HepG2 (cell line): ENCODE measurements around the gene STKLD1. TPM values are rescaled to one million over a fixed set of nuclear protein-coding genes. Genes with fewer than 3 reads are reported as not detected.

Experiments used
- ADNP ChIP-seq: sonication (generic); formaldehyde crosslinking; IDR thresholded peaks from 2 replicates; pipeline ENCODE4 v1.4.0; 2020; ENCODE audit warnings: missing genetic modification reagents
- ELF4 ChIP-seq: sonication (generic); formaldehyde crosslinking; IDR thresholded peaks from 2 replicates; pipeline ENCODE4 v1.5.0; 2020; ENCODE audit warnings: missing genetic modification reagents, mild to moderate bottlenecking, moderate library complexity, borderline replicate concordance
- ERF ChIP-seq: IDR thresholded peaks from 2 replicates; pipeline ENCODE4 v1.6.1; 2018; ENCODE audit warnings: missing biosample characterization, missing genetic modification reagents
- GATAD2A ChIP-seq: IDR thresholded peaks from 2 replicates; pipeline ENCODE4 v1.6.1; 2016
- HOXA9 ChIP-seq: sonication (generic); formaldehyde crosslinking; IDR thresholded peaks from 2 replicates; pipeline ENCODE4 v1.8.1; 2022; ENCODE audit warnings: missing genetic modification reagents, mild to moderate bottlenecking, moderate library complexity, borderline replicate concordance
- KDM3A ChIP-seq: IDR thresholded peaks from 2 replicates; pipeline ENCODE4 v1.6.1; 2018; ENCODE audit warnings: low read depth, missing compliant biosample characterization
- PHB2 ChIP-seq: fragments of 450-650 bp; IDR thresholded peaks from 2 replicates; pipeline ENCODE4 v1.6.1; 2018; ENCODE audit not compliant: partially characterized antibody
- SRF ChIP-seq: IDR thresholded peaks from 2 replicates; pipeline ENCODE4 v1.6.1; 2011; ENCODE audit warnings: mild to moderate bottlenecking, low read depth, low read length, moderate library complexity
- ZBTB8A ChIP-seq: sonication (generic); formaldehyde crosslinking; IDR thresholded peaks from 2 replicates; pipeline ENCODE4 v1.4.0; 2020; ENCODE audit warnings: mild to moderate bottlenecking, low read depth, missing genetic modification reagents, borderline replicate concordance
- ZMAT3 ChIP-seq: sonication (generic); formaldehyde crosslinking; conservative IDR thresholded peaks from 2 replicates; pipeline ENCODE4 v1.7.0; 2021; ENCODE audit warnings: missing genetic modification reagents
- ZNF607 ChIP-seq: sonication (generic); formaldehyde crosslinking; IDR thresholded peaks from 2 replicates; pipeline ENCODE4 v1.5.1; 2020; ENCODE audit warnings: missing genetic modification reagents, mild to moderate bottlenecking, borderline replicate concordance
- ZNF781 ChIP-seq: sonication (generic); formaldehyde crosslinking; IDR thresholded peaks from 2 replicates; pipeline ENCODE4 v1.5.1; 2020; ENCODE audit warnings: borderline replicate concordance, mild to moderate bottlenecking, missing genetic modification reagents; ENCODE audit errors: not compliant biosample characterization
- polyA plus RNA-seq, 8 experiments: library from polyadenylated mRNA; depleted of rRNA in 3 of 8; stranded (reverse) in 7 of 8; unstranded in 1 of 8; fragments of >200 nt; fragmentation: Illumina TruSeq in 4 of 8; extraction: Trizol in 4 of 8; gene quantifications; 2 replicates each; pipeline versions ENCODE4 v1.2.1 to v1.2.3, GENCODE V29; 2011 to 2016; ENCODE audit warnings: low read depth in 4 of 8, missing spikeins in 1 of 8, mixed read lengths in 1 of 8; ENCODE audit not compliant: insufficient read depth in 1 of 8
- total RNA-seq, 5 experiments: library from RNA; depleted of rRNA; stranded (reverse); fragments of >200 nt; fragmentation: Illumina TruSeq; extraction: Trizol; gene quantifications; 2 replicates each; pipeline ENCODE4 v1.2.3, GENCODE V29; 2016; ENCODE audit warnings: low read depth in 1 of 5
- TF ChIP-seq, protein P1 (sequence below): sonication (generic); formaldehyde crosslinking; IDR thresholded peaks from 2 replicates; pipeline ENCODE4 v1.4.0; 2020; ENCODE audit warnings: mild to moderate bottlenecking, missing genetic modification reagents
- TF ChIP-seq, protein P2 (sequence below): IDR thresholded peaks from 2 replicates; pipeline ENCODE4 v1.6.1; 2016; ENCODE audit warnings: missing compliant biosample characterization, missing genetic modification reagents, borderline replicate concordance
- TF ChIP-seq, protein P3 (sequence below): sonication (generic); formaldehyde crosslinking; IDR thresholded peaks from 2 replicates; pipeline ENCODE4 v1.4.0; 2020; ENCODE audit warnings: mild to moderate bottlenecking, missing genetic modification reagents, borderline replicate concordance

Gene STKLD1
- total and polyA plus RNA-seq, 2 of the 13 experiments (the other 11 are each of a cell fraction or from before 2014, with no cell fraction given): 1.5 to 2.2 TPM

DNA sequence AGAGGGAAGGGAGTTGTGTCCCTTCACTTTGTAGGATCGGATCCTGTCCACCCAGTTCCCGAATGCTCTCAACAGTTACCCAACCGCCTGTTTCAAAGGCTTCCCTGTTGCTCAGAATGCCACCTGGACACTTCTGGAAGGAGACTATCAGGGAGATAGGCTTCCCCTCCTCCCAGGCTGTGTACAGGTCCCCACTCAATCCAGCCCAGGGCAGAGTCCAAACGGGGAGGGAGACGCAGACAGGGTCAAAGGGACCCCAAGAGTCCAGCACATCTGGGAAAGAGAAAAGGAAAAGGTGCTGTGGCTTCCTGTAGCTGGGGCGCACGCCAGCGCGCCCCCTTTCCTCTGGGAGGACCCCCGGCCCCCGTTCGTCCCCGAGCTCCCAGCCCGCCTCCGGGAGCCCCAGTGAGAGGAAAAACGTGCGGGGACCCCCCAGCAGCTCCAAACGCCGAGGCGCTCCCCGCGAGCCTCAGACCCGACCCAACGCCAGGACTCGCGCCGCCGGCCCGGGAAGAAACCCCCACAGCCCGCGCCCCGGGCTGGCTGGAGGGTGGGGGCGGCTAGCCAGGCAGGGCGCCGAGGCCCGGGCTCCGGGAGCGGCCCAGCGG lies 946 bp upstream of the STKLD1 start (continued):
- TF ChIP-seq, protein P1, sequence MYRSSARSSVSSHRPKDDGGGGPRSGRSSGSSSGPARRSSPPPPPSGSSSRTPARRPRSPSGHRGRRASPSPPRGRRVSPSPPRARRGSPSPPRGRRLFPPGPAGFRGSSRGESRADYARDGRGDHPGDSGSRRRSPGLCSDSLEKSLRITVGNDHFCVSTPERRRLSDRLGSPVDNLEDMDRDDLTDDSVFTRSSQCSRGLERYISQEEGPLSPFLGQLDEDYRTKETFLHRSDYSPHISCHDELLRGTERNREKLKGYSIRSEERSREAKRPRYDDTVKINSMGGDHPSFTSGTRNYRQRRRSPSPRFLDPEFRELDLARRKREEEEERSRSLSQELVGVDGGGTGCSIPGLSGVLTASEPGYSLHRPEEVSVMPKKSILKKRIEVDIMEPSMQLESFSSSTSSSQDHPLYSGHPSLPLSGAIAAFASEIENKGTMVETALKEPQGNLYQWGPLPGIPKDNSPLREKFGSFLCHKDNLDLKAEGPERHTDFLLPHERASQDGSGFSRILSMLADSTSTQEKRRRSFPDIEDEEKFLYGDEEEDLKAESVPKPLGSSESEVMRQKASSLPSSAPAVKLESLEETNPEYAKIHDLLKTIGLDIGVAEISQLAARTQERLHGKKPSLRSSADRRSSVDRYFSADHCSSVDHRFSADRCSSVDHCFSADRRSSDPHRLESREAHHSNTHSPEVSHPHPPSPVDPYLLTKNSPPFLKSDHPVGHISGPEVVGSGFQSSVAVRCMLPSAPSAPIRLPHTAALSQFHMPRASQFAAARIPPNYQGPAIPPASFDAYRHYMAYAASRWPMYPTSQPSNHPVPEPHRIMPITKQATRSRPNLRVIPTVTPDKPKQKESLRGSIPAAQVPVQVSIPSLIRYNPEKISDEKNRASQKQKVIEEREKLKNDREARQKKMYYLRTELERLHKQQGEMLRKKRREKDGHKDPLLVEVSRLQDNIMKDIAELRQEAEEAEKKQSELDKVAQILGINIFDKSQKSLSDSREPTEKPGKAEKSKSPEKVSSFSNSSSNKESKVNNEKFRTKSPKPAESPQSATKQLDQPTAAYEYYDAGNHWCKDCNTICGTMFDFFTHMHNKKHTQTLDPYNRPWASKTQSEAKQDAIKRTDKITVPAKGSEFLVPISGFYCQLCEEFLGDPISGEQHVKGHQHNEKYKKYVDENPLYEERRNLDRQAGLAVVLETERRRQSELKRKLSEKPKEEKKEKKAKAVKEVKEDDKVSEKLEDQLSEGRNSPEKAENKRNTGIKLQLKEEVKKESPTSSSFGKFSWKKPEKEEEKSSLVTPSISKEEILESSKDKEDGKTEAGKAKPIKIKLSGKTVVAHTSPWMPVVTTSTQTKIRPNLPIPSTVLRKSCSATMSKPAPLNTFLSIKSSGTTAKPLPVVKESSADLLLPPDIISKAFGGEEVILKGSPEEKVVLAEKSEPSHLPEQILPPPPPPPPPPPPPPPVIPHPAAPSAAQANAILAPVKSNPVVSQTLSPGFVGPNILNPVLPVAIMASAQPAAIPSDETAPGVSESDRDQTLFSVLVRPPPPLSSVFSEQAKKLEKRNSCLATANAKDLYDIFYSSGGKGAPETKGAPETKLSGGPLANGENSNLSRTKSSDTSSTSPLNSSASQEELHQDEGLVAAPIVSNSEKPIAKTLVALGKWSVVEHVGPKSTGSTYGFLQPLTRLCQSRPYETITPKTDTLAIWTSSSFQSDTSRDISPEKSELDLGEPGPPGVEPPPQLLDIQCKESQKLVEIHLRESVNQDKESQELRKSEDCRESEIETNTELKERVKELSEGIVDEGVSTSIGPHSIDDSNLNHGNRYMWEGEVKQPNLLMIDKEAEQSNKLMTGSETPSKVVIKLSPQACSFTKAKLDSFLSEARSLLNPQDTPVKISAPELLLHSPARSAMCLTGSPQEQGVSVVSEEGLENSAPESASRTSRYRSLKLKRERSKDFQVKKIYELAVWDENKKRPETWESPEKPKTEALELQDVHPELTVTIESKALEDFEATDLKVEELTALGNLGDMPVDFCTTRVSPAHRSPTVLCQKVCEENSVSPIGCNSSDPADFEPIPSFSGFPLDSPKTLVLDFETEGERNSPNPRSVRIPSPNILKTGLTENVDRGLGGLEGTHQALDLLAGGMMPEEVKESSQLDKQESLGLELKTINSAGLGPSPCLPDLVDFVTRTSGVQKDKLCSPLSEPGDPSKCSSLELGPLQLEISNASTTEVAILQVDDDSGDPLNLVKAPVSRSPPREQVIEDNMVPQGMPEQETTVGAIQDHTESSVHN (CRISPR knock-in tag): no peak
- TF ChIP-seq ZNF781 (CRISPR knock-in tag) (no peak), PHB2 (no peak), ZMAT3 (CRISPR knock-in tag) (no peak), GATAD2A (CRISPR knock-in tag) (0 out of 2 replicates have a peak, but pooled peaks have one; percentile 20), SRF (no peak), ERF (CRISPR knock-in tag) (no peak), KDM3A (CRISPR knock-in tag) (no peak), ELF4 (CRISPR knock-in tag) (peak; percentile 73; the same call in 1 of the 2 replicates), ZNF607 (CRISPR knock-in tag) (no peak), HOXA9 (CRISPR knock-in tag) (no peak), ADNP (CRISPR knock-in tag) (no peak), ZBTB8A (no peak)
- TF ChIP-seq, protein P2, sequence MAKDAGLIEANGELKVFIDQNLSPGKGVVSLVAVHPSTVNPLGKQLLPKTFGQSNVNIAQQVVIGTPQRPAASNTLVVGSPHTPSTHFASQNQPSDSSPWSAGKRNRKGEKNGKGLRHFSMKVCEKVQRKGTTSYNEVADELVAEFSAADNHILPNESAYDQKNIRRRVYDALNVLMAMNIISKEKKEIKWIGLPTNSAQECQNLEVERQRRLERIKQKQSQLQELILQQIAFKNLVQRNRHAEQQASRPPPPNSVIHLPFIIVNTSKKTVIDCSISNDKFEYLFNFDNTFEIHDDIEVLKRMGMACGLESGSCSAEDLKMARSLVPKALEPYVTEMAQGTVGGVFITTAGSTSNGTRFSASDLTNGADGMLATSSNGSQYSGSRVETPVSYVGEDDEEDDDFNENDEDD (CRISPR knock-in tag): no peak
- TF ChIP-seq, protein P3, sequence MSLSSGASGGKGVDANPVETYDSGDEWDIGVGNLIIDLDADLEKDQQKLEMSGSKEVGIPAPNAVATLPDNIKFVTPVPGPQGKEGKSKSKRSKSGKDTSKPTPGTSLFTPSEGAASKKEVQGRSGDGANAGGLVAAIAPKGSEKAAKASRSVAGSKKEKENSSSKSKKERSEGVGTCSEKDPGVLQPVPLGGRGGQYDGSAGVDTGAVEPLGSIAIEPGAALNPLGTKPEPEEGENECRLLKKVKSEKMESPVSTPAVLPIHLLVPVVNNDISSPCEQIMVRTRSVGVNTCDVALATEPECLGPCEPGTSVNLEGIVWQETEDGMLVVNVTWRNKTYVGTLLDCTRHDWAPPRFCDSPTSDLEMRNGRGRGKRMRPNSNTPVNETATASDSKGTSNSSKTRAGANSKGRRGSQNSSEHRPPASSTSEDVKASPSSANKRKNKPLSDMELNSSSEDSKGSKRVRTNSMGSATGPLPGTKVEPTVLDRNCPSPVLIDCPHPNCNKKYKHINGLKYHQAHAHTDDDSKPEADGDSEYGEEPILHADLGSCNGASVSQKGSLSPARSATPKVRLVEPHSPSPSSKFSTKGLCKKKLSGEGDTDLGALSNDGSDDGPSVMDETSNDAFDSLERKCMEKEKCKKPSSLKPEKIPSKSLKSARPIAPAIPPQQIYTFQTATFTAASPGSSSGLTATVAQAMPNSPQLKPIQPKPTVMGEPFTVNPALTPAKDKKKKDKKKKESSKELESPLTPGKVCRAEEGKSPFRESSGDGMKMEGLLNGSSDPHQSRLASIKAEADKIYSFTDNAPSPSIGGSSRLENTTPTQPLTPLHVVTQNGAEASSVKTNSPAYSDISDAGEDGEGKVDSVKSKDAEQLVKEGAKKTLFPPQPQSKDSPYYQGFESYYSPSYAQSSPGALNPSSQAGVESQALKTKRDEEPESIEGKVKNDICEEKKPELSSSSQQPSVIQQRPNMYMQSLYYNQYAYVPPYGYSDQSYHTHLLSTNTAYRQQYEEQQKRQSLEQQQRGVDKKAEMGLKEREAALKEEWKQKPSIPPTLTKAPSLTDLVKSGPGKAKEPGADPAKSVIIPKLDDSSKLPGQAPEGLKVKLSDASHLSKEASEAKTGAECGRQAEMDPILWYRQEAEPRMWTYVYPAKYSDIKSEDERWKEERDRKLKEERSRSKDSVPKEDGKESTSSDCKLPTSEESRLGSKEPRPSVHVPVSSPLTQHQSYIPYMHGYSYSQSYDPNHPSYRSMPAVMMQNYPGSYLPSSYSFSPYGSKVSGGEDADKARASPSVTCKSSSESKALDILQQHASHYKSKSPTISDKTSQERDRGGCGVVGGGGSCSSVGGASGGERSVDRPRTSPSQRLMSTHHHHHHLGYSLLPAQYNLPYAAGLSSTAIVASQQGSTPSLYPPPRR: no peak
